GM12878 (cell line): ENCODE results near the gene NKAIN2. TPM values are rescaled to one million over a fixed set of nuclear protein-coding genes. Genes with fewer than 3 reads are reported as not detected.

Experiments used
- ATAC-seq: fragments of 200-7000 bp; cut with Tn5 transposase; 3 replicates; pipeline ENCODE4 v1.9.1; 2020; ENCODE audit warnings: mild to moderate bottlenecking, moderate library complexity
- BruUV-seq: library from RNA; stranded (reverse); fragments of 400-500 nt; replicated peaks from 2 replicates; lab custom pipeline; 2021; lab: Mats Ljungman, UMichigan
- CTCF ChIA-PET: fragments of 300-600 bp; sonication (Branson Sonifier 250); formaldehyde crosslinking; extraction: SDS; loops from one replicate; lab custom pipeline; 2021; ENCODE audit warnings: inconsistent platforms; lab: Yijun Ruan, JAX
- POLR2A ChIA-PET: fragments of 350-600 bp; formaldehyde crosslinking; extraction: SDS; loops from one replicate; lab custom pipeline; 2021; ENCODE audit warnings: inconsistent platforms; lab: Charles Lee
- RAD21 ChIA-PET: fragments of 300-600 bp; sonication (Branson Sonifier 250); formaldehyde crosslinking; loops from one replicate; lab custom pipeline; 2023; ENCODE audit warnings: antibody characterized with exemption; ENCODE audit not compliant: unreplicated experiment; lab: Charles Lee
- SMC1A ChIA-PET: fragments of 300-600 bp; sonication (Branson Sonifier 250); formaldehyde crosslinking; loops from one replicate; lab custom pipeline; 2023; ENCODE audit not compliant: unreplicated experiment, uncharacterized antibody; lab: Charles Lee
- DNase-seq: peaks from one replicate; pipeline ENCODE4 v3.0.0-alpha.2; 2011; ENCODE audit warnings: low read depth, low spot score
- FAIRE-seq: peaks from 3 replicates; lab custom pipeline; 2011; peaks lifted over from hg19 to GRCh38; lab: Jason Lieb, UNC
- H2AFZ ChIP-seq: 2 replicates; pipeline ENCODE4 v1.6.0; 2011; ENCODE audit warnings: low read depth, low read length, control low read depth; ENCODE audit not compliant: control insufficient read depth
- H3K27ac ChIP-seq: 2 replicates; pipeline ENCODE4 v1.5.1; 2011; ENCODE audit warnings: control low read depth; ENCODE audit not compliant: control insufficient read depth, insufficient read depth
- H3K27me3 ChIP-seq, 2 experiments: replicated peaks in 1 of 2; 2 replicates each; pipeline versions ENCODE4 v1.6.0 to v1.6.1; 2011; ENCODE audit warnings: low read length in 1 of 2; ENCODE audit not compliant: control insufficient read depth in 2 of 2, insufficient read depth in 2 of 2
- H3K36me3 ChIP-seq, 2 experiments: 2 replicates each; pipeline ENCODE4 v1.5.1; 2011; ENCODE audit warnings: low read length in 1 of 2; ENCODE audit not compliant: control insufficient read depth in 2 of 2, insufficient read depth in 2 of 2
- H3K4me1 ChIP-seq: 2 replicates; pipeline ENCODE4 v1.6.1; 2011; ENCODE audit warnings: mild to moderate bottlenecking, low read length, moderate library complexity, mixed read lengths; ENCODE audit not compliant: control insufficient read depth, insufficient read depth
- H3K4me2 ChIP-seq: 2 replicates; pipeline ENCODE4 v1.6.0; 2011; ENCODE audit warnings: control low read depth; ENCODE audit not compliant: control insufficient read depth, insufficient read depth
- H3K4me3 ChIP-seq: fragments of 200-600 bp; sonication (generic); 2 replicates; pipeline ENCODE4 v1.5.1; 2016
- H3K79me2 ChIP-seq: 2 replicates; pipeline ENCODE4 v1.6.0; 2011; ENCODE audit warnings: low read length; ENCODE audit not compliant: control insufficient read depth, insufficient read depth
- H3K9ac ChIP-seq: 2 replicates; pipeline ENCODE4 v1.8.0; 2011; ENCODE audit warnings: low read length, control low read depth, mixed read lengths; ENCODE audit not compliant: control insufficient read depth, insufficient read depth
- H3K9me3 ChIP-seq: replicated peaks from 3 replicates; pipeline ENCODE4 v1.5.1; 2011; ENCODE audit warnings: mild to moderate bottlenecking, low read length; ENCODE audit not compliant: control insufficient read depth, insufficient read depth
- H4K20me1 ChIP-seq: 2 replicates; pipeline ENCODE4 v1.6.0; 2011; ENCODE audit not compliant: control insufficient read depth, insufficient read depth
- FOS ChIP-seq: IDR thresholded peaks from 3 replicates; pipeline ENCODE4 v1.6.1; 2011; ENCODE audit warnings: borderline replicate concordance; ENCODE audit not compliant: insufficient read length; ENCODE audit errors: extremely low read depth
- GABPA ChIP-seq: IDR thresholded peaks from 2 replicates; pipeline ENCODE4 v1.6.1; 2014; ENCODE audit warnings: antibody characterized with exemption, low read depth, mild to moderate bottlenecking, inconsistent platforms
- KLF5 ChIP-seq: fragments of 450-650 bp; IDR thresholded peaks from 2 replicates; pipeline ENCODE4 v1.6.1; 2014; ENCODE audit warnings: mild to moderate bottlenecking; ENCODE audit not compliant: partially characterized antibody
- MEF2A ChIP-seq: IDR thresholded peaks from 2 replicates; pipeline ENCODE4 v1.6.1; 2011; ENCODE audit warnings: low read depth, mild to moderate bottlenecking, low read length, moderate library complexity; ENCODE audit not compliant: insufficient read depth
- NFYA ChIP-seq: IDR thresholded peaks from 2 replicates; pipeline ENCODE4 v1.6.1; 2011; ENCODE audit warnings: low read depth, mild to moderate bottlenecking, low read length, improper control_type of control experiment, borderline replicate concordance
- NR2C1 ChIP-seq: fragments of 450-650 bp; IDR thresholded peaks from 2 replicates; pipeline ENCODE4 v1.6.1; 2017; ENCODE audit warnings: antibody characterized with exemption, mild to moderate bottlenecking, moderate library complexity
- NR2C2 ChIP-seq: IDR thresholded peaks from 2 replicates; pipeline ENCODE4 v1.6.1; 2011; ENCODE audit warnings: borderline replicate concordance, low read depth; ENCODE audit not compliant: control insufficient read depth, insufficient read length
- PAX5 ChIP-seq: IDR thresholded peaks from 2 replicates; pipeline ENCODE4 v1.6.1; 2011; ENCODE audit warnings: low read depth, low read length, borderline replicate concordance
- TCF3 ChIP-seq: IDR thresholded peaks from 2 replicates; pipeline ENCODE4 v1.6.1; 2012; ENCODE audit warnings: low read depth, mild to moderate bottlenecking, low read length, borderline replicate concordance; ENCODE audit not compliant: insufficient read depth
- ZNF207 ChIP-seq: fragments of 450-650 bp; IDR thresholded peaks from 2 replicates; pipeline ENCODE4 v1.6.1; 2014; ENCODE audit warnings: antibody characterized with exemption, mild to moderate bottlenecking, borderline replicate concordance
- ZNF274 ChIP-seq: IDR thresholded peaks from one replicate; pipeline ENCODE4 v1.8.0; 2011; ENCODE audit not compliant: insufficient read length, insufficient read depth
- WGBS: methylation state at CpG from one replicate; pipeline ENCODE4 v1.1.6; 2016; ENCODE audit warnings: low lambda C conversion rate; ENCODE audit not compliant: insufficient replicate concordance, insufficient coverage; ENCODE audit errors: missing lambda C conversion rate; 5-methylcytosine and 5-hydroxymethylcytosine counted together
- in situ Hi-C: fragments of 300-500 bp; cut with MboI; formaldehyde crosslinking; loops from 9 replicates; pipeline ENCODE4 v1.14.3; 2018; ENCODE audit warnings: mixed read lengths
- intact Hi-C: fragments of 100-400 bp; cut with micrococcal nuclease; formaldehyde crosslinking; loops from one replicate; pipeline ENCODE4 v1.14.2; 2022; ENCODE audit not compliant: unreplicated experiment
- polyA plus RNA-seq, 11 experiments: library from polyadenylated mRNA; depleted of rRNA in 4 of 11; unstranded in 6 of 11; stranded (reverse) in 5 of 11; fragments of >200 nt; fragmentation: Nextera tagmentation in 4 of 11; fragmentation: Illumina TruSeq in 1 of 11; extraction: Ambion mirVana in 4 of 11; extraction: Trizol in 1 of 11; gene quantifications; 1 replicate in 1 of 11; 2 replicates in 10 of 11; pipeline versions ENCODE4 v1.2.1 to v1.2.3, GENCODE V29; 2011 to 2016; ENCODE audit warnings: inconsistent platforms in 2 of 11, missing spikeins in 2 of 11, low read depth in 1 of 11
- total RNA-seq, 4 experiments: library from RNA; depleted of rRNA in 3 of 4; stranded (reverse); fragments of >200 nt in 3 of 4; fragmentation: Illumina TruSeq in 1 of 4; extraction: Trizol in 1 of 4; gene quantifications; 2 replicates each; pipeline versions ENCODE4 v1.2.1 to v1.2.3, GENCODE V29; 2013 to 2021
- TF ChIP-seq, protein P1 (sequence below): IDR thresholded peaks from 2 replicates; pipeline ENCODE4 v1.6.1; 2011; ENCODE audit warnings: borderline replicate concordance, low read depth, mild to moderate bottlenecking, moderate library complexity, mixed read lengths, low read length; ENCODE audit not compliant: insufficient read depth; ENCODE audit errors: extremely low read length
- TF ChIP-seq, protein P2 (sequence below): IDR thresholded peaks from 2 replicates; pipeline ENCODE4 v1.6.1; 2012; ENCODE audit warnings: low read depth, low read length, improper control_type of control experiment
- TF ChIP-seq, protein P3 (sequence below): fragments of 450-650 bp; IDR thresholded peaks from 2 replicates; pipeline ENCODE4 v1.6.1; 2016; ENCODE audit warnings: mild to moderate bottlenecking

Gene NKAIN2
- total and polyA plus RNA-seq, 10 of the 15 experiments (the other 5 are each of a cell fraction or from before 2014, with no cell fraction given): not detected

DNA sequence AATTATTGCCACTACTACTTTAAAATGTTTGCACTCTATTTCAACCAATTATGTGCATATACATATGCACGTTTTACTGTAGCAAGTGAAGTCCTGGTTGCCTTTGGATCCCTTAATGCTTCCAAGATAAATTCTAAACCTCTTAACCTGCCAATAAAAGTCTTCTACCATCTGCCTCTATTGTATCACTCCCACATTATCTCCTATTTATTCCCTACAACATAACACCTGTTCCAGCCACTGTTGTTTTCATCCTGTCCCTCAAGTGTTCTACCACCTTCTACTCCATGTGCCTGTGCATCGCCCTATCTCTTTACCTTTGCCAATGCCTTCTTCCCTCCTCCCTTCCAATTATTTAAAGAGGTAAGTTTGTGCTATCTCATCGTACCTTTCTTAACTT is 659.6 kb downstream of the NKAIN2 start:
- H3K27me3 ChIP-seq: no peaks in the 10 kb centered on the region
- H3K27ac ChIP-seq: no peak overlapping the region
- no peaks in the 10 kb centered on the region for H3K36me3 ChIP-seq
- RAD21 ChIA-PET: no interaction called here
- H3K9ac ChIP-seq: no peak overlapping the region
- H3K79me2 ChIP-seq: no peaks in the 10 kb centered on the region
- no peaks in the 10 kb centered on the region for H3K4me1 ChIP-seq
- H2AFZ ChIP-seq: no peak overlapping the region
- intact Hi-C loops (no loop called here), in situ Hi-C loops (no loop called here)
- POLR2A ChIA-PET: no interaction called here
- H4K20me1 ChIP-seq: no peaks in the 10 kb centered on the region
- 22% methylated on average over 3 of the region's 3 CpGs for WGBS
- SMC1A ChIA-PET: no interaction called here
- DNase-seq: no peak
- no TSS peak for BruUV-seq
- CTCF ChIA-PET: no interaction called here
- no peak overlapping the region for H3K4me3 ChIP-seq
- TF ChIP-seq GABPA: no peak
- no peak for TF ChIP-seq KLF5
- TF ChIP-seq, protein P1, sequence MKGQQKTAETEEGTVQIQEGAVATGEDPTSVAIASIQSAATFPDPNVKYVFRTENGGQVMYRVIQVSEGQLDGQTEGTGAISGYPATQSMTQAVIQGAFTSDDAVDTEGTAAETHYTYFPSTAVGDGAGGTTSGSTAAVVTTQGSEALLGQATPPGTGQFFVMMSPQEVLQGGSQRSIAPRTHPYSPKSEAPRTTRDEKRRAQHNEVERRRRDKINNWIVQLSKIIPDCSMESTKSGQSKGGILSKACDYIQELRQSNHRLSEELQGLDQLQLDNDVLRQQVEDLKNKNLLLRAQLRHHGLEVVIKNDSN: no peak
- no peak for TF ChIP-seq ZNF274
- no peak for TF ChIP-seq NFYA
- TF ChIP-seq MEF2A: no peak
- no peak for TF ChIP-seq NR2C2
- no peak for TF ChIP-seq TCF3
- TF ChIP-seq, protein P2, sequence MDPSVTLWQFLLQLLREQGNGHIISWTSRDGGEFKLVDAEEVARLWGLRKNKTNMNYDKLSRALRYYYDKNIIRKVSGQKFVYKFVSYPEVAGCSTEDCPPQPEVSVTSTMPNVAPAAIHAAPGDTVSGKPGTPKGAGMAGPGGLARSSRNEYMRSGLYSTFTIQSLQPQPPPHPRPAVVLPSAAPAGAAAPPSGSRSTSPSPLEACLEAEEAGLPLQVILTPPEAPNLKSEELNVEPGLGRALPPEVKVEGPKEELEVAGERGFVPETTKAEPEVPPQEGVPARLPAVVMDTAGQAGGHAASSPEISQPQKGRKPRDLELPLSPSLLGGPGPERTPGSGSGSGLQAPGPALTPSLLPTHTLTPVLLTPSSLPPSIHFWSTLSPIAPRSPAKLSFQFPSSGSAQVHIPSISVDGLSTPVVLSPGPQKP: no peak
- TF ChIP-seq NR2C1: no peak
- TF ChIP-seq, protein P3, sequence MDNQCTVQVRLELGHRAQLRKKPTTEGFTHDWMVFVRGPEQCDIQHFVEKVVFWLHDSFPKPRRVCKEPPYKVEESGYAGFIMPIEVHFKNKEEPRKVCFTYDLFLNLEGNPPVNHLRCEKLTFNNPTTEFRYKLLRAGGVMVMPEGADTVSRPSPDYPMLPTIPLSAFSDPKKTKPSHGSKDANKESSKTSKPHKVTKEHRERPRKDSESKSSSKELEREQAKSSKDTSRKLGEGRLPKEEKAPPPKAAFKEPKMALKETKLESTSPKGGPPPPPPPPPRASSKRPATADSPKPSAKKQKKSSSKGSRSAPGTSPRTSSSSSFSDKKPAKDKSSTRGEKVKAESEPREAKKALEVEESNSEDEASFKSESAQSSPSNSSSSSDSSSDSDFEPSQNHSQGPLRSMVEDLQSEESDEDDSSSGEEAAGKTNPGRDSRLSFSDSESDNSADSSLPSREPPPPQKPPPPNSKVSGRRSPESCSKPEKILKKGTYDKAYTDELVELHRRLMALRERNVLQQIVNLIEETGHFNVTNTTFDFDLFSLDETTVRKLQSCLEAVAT: no peak
- no peak for TF ChIP-seq ZNF207
- TF ChIP-seq FOS: no peak
- no peak for TF ChIP-seq PAX5
- no peak for ATAC-seq
- H3K4me2 ChIP-seq: no peak overlapping the region
- FAIRE-seq: no peak
- no peaks in the 10 kb centered on the region for H3K9me3 ChIP-seq
